HG03139 (cell line): ENCODE measurements around the gene HIVEP3.

Experiments
- ATAC-seq: cut with Tn5 transposase; IDR thresholded peaks from one replicate; pipeline ENCODE4 v1.9.1; 2021; ENCODE audit not compliant: unreplicated experiment

HIVEP3 gene

DNA sequence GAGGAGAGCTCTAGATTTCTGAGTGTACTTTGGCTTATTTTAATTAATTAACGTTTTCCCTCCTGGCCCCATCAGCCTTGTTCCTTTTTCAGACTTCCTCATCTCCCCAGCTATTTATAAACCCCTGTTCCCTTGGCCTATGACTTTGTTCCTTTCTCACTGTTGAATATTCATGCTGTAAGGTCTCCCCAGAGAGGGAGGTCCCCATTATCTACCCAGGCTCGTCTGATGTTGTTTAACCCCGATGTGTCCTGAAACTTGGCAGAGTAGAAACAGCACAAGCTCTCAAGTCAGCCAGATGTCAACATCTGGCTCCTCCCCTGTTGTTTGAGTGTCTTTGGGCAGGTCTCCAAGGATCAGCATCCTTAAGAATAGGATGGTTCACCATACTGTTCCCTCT, 153.6 kb downstream of the HIVEP3 start:
- no peak for ATAC-seq

DNA sequence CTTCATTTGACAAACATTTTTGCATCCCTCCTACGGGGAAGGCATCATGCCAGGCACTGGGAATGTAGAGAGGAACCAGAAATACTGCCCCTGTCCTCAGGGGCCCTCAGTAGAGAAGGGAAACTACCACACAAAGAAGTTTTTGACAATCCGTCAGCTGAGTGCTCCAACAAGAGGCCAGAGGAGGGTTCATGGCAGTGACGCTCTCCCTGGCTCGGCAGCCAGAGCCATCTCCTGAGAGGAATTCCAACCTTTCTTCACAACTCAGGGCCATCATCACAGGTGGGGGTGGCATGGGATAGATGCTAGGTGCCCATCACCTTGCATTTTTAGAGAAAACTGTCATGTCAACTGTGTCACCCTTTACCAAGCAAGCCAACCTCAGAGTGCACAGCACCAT, 154.1 kb downstream of the HIVEP3 start:
- no peak for ATAC-seq

GRCh38 chr1:41762777-41763176, 155.9 kb downstream of the HIVEP3 start:
- no peak for ATAC-seq

GRCh38 chr1:41762251-41762650, 156.5 kb downstream of the HIVEP3 start:
- no peak for ATAC-seq

GRCh38 chr1:41758904-41759548, 159.7 kb downstream of the HIVEP3 start:
- no peak for ATAC-seq

GRCh38 chr1:41758500-41758899, 160.2 kb downstream of the HIVEP3 start:
- ATAC-seq: no peak

DNA sequence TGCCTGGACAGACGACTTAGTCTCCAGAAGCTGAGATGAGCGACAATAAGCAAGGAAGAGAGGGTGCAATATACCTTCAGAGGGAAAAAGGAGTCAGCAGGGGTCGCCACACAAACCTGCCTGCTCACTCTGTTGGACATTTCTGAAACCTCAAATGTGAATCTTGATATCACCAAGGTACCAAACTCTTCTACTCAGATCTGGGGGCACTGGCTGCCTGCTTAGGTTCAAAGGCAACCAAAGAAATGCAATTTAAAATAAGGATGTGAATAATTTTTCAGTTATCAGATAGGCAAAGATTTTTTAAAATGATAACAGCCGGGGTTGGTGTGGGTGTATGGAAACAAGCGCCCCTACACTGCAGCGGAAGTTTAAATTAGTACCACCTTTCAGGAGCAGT, 164.2 kb downstream of the HIVEP3 start:
- ATAC-seq: no peak

DNA sequence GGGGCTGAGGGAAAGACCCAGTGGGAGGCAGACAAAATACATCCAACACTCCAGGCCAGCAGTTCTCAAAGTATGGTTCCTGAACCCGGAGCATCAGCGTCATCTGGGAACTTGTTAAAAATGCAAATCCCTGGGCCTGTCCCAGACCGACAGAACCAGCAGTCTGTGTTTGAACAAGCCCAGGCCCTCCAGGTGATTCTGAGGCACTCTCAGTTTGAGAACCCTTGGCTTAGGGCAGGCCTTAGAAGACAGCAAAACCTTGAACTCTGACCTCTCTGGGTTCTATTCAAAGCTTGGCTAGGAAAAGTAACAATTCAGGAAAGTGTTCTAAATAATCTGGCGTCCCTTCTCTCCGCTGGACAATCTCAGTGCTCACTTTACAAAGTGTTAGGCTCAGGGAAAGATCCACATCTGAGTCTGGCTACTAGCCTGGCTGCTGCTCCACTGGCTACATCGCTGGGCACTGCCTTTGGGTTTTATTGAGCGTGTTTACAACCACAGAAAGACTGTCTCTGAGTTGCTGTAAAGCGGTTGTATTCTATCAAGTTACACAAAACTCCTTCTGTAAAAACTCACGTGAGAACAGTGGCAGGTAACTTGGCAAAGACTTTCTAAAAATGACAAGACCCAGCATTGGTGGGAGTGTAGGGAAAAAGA, 166.1 kb downstream of the HIVEP3 start:
- ATAC-seq: no peak

GRCh38 chr1:41751804-41752513, 166.8 kb downstream of the HIVEP3 start:
- no peak for ATAC-seq

GRCh38 chr1:41749991-41750745, 168.6 kb downstream of the HIVEP3 start:
- ATAC-seq: no peak

DNA sequence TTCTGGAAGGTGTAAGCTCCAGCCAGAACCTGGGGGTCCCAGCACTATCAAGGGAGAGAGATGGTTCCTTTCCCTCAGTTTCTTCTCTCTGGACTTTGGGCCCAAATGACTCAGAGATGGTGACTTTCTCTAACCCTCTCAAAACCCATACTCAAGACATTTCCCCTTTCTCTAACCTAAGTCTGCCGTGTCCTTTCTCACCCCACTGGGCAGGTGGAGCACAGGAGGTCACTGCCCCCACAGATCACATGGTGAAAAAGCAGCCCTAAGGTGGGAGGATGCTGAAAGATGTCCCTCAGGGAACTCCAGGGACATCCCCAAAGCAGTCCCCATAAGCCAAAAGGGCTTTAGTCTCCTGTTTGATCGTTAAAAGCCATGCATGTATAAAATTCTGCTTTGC, 173.7 kb downstream of the HIVEP3 start:
- no peak for ATAC-seq

GRCh38 chr1:41743366-41743765, 175.4 kb downstream of the HIVEP3 start:
- no peak for ATAC-seq

- ATAC-seq: no peak
Observed at GRCh38 chr1:41742219-41742618, 176.5 kb downstream of the HIVEP3 start.

- ATAC-seq: no peak
Observed at GRCh38 chr1:41741244-41741643, 177.5 kb downstream of the HIVEP3 start.

- ATAC-seq: no peak
Observed at GRCh38 chr1:41740630-41741239, 178.0 kb downstream of the HIVEP3 start.

DNA sequence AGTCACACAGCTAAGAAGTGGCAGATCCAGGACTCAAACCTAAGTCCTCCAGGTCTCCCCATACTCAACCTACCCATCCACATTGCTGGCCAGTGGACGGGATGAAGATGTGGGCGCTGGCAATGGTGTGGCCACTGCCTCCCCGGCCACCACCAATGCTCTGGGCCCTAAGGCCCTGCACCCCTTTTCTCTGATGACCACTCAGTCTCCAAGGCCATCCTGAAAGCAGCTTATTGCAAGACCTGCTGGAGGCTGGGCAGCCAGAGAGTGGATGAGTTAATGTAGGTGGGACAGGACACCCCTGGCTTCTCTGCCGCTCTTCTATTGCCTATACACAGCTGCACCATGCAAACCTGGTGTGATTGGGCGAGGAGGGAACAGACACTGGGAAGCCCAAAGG, 178.7 kb downstream of the HIVEP3 start:
- ATAC-seq: no peak

DNA sequence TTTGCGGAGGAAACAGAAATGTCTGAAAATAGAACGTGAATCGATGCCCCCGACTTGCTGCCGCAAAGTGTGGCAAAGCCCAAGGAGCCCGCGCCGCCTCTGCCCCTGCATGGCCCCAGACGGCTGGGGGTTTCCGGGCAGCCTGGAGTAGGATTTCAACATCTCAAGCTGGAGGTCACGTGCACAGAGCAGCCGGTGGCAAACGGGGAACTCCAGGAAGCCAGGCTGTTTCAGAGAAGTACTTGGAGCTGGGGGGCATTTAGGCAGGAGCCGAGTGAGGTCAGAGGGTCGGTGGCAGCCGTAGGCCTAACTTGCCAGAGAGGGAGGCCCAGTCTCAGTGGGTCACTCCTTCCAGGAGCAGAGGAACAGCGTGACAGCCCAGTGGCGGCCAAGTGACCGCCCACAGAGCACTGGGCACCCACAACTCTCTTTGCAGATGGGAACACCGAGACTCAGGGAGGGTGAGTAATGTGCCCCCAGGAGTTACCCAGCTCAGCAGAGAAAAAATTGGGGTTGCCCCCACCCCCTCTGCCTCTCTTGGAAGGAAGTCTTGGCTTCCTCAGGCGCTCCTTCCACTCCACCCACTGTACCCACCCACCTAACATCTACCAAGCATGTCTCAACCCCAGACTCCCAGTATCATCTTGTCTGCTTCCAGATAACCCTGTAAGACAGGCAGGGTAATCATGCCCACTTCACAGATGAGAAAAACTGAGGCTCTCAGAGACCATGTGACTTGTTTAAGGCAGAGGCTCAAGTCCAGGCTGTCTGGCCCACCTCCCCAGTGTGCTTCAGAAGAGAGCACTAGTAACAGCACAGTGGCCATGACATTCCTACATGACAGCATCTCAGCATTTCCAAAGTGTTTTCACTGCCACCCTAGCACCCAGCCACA, 179.4 kb downstream of the HIVEP3 start:
- peak; percentile 43 for ATAC-seq

GRCh38 chr1:41738475-41738874, 180.2 kb downstream of the HIVEP3 start:
- no peak for ATAC-seq

GRCh38 chr1:41738006-41738405, 180.7 kb downstream of the HIVEP3 start:
- no peak for ATAC-seq

DNA sequence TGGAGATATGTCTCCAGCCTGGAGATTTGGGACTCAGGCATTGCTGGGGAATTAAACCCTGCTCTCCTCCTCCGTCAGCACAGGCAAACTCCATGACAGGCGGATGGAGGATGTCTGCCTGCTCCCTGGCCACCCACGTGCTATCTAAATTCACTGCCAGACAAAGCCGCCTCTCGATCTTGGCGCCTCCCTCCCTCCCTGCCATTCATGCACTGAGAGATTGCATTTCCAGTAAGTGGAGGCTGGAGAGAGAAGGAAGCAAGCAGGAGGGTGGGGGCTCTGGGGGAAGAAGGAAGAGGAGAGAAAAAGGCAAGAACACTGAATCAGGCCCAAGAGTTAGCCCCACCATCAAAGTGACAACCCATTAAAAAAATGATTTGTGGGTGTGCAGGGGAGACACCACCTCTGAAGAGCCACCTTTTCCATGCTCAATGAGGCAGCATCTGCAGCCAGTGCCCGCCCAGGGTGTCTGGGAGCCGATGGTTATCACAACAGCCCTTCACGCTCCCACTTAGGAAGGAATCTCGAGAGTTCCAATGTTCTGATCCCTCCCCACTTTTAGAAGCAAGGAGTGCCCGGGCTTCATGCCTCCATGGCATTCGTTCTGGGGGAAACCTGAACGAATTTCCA, 183.0 kb downstream of the HIVEP3 start:
- no peak for ATAC-seq
